Measurements from ENCODE around the gene CNTNAP5. TPM values are rescaled to one million over a fixed set of nuclear protein-coding genes. Genes with fewer than 3 reads are reported as not detected.

CNTNAP5 gene
- total and polyA plus RNA-seq, 2 experiments from 2014 or later: 0.28 TPM; not detected in 1

DNA sequence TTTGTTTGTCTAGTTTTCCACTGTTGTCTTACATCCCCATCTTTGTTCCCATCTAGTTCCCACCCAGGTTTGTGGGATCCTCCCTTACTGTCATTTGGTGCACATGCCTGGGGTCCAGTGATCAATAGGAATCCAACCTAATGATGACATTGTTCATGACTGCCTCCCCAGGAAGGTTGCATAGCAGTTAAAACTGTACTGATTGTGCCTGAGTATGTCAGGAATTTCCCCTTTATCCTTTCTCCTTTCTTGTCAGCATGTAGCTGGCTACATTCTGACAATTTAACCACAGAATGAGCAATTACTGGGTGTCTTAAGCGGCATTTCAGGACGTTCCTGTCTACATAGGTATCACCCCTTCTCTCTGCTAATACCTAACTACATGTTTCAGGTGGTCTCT is 653.0 kb downstream of the CNTNAP5 start:
- Histone ChIP-seq H3K79me2 (no peaks in the 10 kb centered on the region), H3K36me3 (replicated peaks; ENCODE audit: insufficient read depth, low read depth) (no peaks in the 10 kb centered on the region), H3K27me3 (no peaks in the 10 kb centered on the region), H3K27ac (no peak overlapping the region), H3K4me1 (ENCODE audit: insufficient read depth) (no peaks in the 10 kb centered on the region), H3K4me2 (no peak overlapping the region), H2AFZ (no peak overlapping the region), H3K4me3 (no peak overlapping the region), H3K9me3 (ENCODE audit: low read depth) (no peaks in the 10 kb centered on the region), H4K20me1 (ENCODE audit: insufficient read depth, poor library complexity, severe bottlenecking) (no peaks in the 10 kb centered on the region), H3K9me2 (replicated peaks; ENCODE audit: insufficient read depth) (no peaks in the 10 kb centered on the region)
- WGBS (ENCODE audit: low lambda C conversion rate, missing lambda C conversion rate): 64% methylated on average over 2 of the region's 2 CpGs
- TF ChIP-seq EZH2 (IDR thresholded peaks at IDR 0.05; ENCODE audit: borderline replicate concordance): no peak
- TF ChIP-seq EZH2phosphoT487 (IDR thresholded peaks at IDR 0.05; ENCODE audit: low read depth, severe bottlenecking, unreplicated experiment): no peak
- TF ChIP-seq, protein P1, sequence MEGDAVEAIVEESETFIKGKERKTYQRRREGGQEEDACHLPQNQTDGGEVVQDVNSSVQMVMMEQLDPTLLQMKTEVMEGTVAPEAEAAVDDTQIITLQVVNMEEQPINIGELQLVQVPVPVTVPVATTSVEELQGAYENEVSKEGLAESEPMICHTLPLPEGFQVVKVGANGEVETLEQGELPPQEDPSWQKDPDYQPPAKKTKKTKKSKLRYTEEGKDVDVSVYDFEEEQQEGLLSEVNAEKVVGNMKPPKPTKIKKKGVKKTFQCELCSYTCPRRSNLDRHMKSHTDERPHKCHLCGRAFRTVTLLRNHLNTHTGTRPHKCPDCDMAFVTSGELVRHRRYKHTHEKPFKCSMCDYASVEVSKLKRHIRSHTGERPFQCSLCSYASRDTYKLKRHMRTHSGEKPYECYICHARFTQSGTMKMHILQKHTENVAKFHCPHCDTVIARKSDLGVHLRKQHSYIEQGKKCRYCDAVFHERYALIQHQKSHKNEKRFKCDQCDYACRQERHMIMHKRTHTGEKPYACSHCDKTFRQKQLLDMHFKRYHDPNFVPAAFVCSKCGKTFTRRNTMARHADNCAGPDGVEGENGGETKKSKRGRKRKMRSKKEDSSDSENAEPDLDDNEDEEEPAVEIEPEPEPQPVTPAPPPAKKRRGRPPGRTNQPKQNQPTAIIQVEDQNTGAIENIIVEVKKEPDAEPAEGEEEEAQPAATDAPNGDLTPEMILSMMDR (IDR thresholded peaks at IDR 0.05; ENCODE audit: poor library complexity): no peak
- no peak for DNase-seq (ENCODE audit: low spot score)

- no peaks in the 10 kb centered on the region for H3K4me1 ChIP-seq (ENCODE audit: insufficient read depth)
- no peaks in the 10 kb centered on the region for H3K9me2 ChIP-seq (replicated peaks; ENCODE audit: insufficient read depth)
- H3K4me3 ChIP-seq: no peak overlapping the region
- no peak overlapping the region for H3K27ac ChIP-seq
- 59% methylated on average over 6 of the region's 6 CpGs for WGBS (ENCODE audit: low lambda C conversion rate, missing lambda C conversion rate)
- DNase-seq (ENCODE audit: low spot score): no peak
- no peaks in the 10 kb centered on the region for H3K9me3 ChIP-seq (ENCODE audit: low read depth)
- H3K36me3 ChIP-seq (replicated peaks; ENCODE audit: insufficient read depth, low read depth): no peaks in the 10 kb centered on the region
- H2AFZ ChIP-seq: no peak overlapping the region
- TF ChIP-seq EZH2 (IDR thresholded peaks at IDR 0.05; ENCODE audit: borderline replicate concordance): no peak
- no peak for TF ChIP-seq EZH2phosphoT487 (IDR thresholded peaks at IDR 0.05; ENCODE audit: low read depth, severe bottlenecking, unreplicated experiment)
- TF ChIP-seq, protein P1 (IDR thresholded peaks at IDR 0.05; ENCODE audit: poor library complexity): no peak
- H3K4me2 ChIP-seq: no peak overlapping the region
- no peaks in the 10 kb centered on the region for H4K20me1 ChIP-seq (ENCODE audit: insufficient read depth, poor library complexity, severe bottlenecking)
- H3K79me2 ChIP-seq: no peaks in the 10 kb centered on the region
- H3K27me3 ChIP-seq: no peaks in the 10 kb centered on the region
These were observed 658.7 kb downstream of the CNTNAP5 start for GRCh38 chr2:124683536-124684428.

GRCh38 chr2:124689348-124689747 is 664.3 kb downstream of the CNTNAP5 start:
- Histone ChIP-seq H3K79me2 (no peaks in the 10 kb centered on the region), H3K36me3 (replicated peaks; ENCODE audit: insufficient read depth, low read depth) (no peaks in the 10 kb centered on the region), H3K4me1 (ENCODE audit: insufficient read depth) (no peaks in the 10 kb centered on the region), H2AFZ (no peak overlapping the region), H3K9me3 (ENCODE audit: low read depth) (no peaks in the 10 kb centered on the region), H3K9me2 (replicated peaks; ENCODE audit: insufficient read depth) (no peaks in the 10 kb centered on the region), H3K4me2 (no peak overlapping the region), H3K4me3 (no peak overlapping the region), H4K20me1 (ENCODE audit: insufficient read depth, poor library complexity, severe bottlenecking) (no peaks in the 10 kb centered on the region), H3K27me3 (no peaks in the 10 kb centered on the region), H3K27ac (no peak overlapping the region)
- WGBS (ENCODE audit: low lambda C conversion rate, missing lambda C conversion rate): 96% methylated on average over 3 of the region's 3 CpGs
- TF ChIP-seq EZH2phosphoT487 (IDR thresholded peaks at IDR 0.05; ENCODE audit: low read depth, severe bottlenecking, unreplicated experiment) (no peak), EZH2 (IDR thresholded peaks at IDR 0.05; ENCODE audit: borderline replicate concordance) (no peak)
- TF ChIP-seq, protein P1 (IDR thresholded peaks at IDR 0.05; ENCODE audit: poor library complexity): no peak
- DNase-seq (ENCODE audit: low spot score): no peak
